Stimulated activated CD4-positive, alpha-beta T cell treated with anti-CD3 and anti-CD28 coated beads, TNF-alpha, amount 100 ng/mL, for 24 hours (primary cell): ENCODE measurements around the gene PRKAB2.
"Not testable (repeated sequence)": the region's sequence is repeated elsewhere in the genome, so short reads cannot be mapped to it uniquely, and the experiment has no call there.

Source experiments
- DNase-seq, 3 experiments: peaks; one replicate each; pipeline ENCODE4 v3.0.0-alpha.2; 2020; ENCODE audit warnings: low read depth in 3 of 3

The PRKAB2 gene

GRCh38 chr1:147109762-147110161, 62.5 kb downstream of the PRKAB2 start:
- DNase-seq = no peak

GRCh38 chr1:147109041-147109440, 63.2 kb downstream of the PRKAB2 start:
- no peak for DNase-seq

- DNase-seq = not testable (repeated sequence)
Measured at GRCh38 chr1:147106407-147106881, 65.8 kb downstream of the PRKAB2 start.

DNA sequence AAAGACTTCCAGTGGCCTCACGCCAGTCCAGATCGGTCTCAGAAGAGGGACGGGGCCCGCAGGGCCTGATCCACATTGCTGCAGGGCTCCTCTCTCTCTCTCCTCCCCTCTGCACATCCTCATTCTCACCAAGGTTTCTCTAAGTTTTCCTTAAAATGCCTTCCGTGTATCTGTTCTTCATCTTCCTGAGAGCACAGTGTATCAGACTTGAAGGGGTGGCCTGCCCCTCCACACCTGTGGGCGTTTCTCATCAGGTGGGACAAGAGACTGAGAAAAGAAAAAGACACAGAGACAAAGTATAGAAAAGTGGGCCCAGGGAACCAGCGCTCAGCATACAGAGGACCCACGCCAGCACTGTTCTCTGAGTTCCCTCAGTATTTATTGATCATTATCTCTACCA, 66.4 kb downstream of the PRKAB2 start:
- DNase-seq = no peak
